Tibial artery (tissue), 4 donors: ENCODE measurements around the gene CFAP251.
A peak's percentile ranks its signal among the peaks of the same experiment; 100 is the strongest.

ENCODE experiments used
- DNase-seq, 2 donors: peaks; one replicate each; pipeline ENCODE4 v3.0.0-alpha.2; 2019
- H3K27ac ChIP-seq, 2 donors: fragments of 200-600 bp; sonication (generic) in 1 of 2; 1 replicate in 1 of 2; 2 replicates in 1 of 2; pipeline ENCODE4 v1.5.1; 2018 to 2019; ENCODE audit warnings: mild to moderate bottlenecking in 1 of 2
- H3K27me3 ChIP-seq, 2 donors: fragments of 200-600 bp; sonication (generic) in 1 of 2; one replicate each; pipeline versions ENCODE4 v1.5.1 to v1.6.0; 2016 to 2019
- H3K36me3 ChIP-seq, 3 donors: fragments of 200-600 bp; sonication (generic) in 2 of 3; one replicate each; pipeline ENCODE4 v1.5.1; 2016 to 2019; ENCODE audit warnings: mild to moderate bottlenecking in 2 of 3
- H3K4me1 ChIP-seq, 4 donors: fragments of 200-600 bp; sonication (generic) in 2 of 4; 1 replicate in 3 of 4; 2 replicates in 1 of 4; pipeline ENCODE4 v1.5.1; 2016 to 2019
- H3K4me3 ChIP-seq, 2 donors: fragments of 200-600 bp; sonication (generic) in 1 of 2; 1 replicate in 1 of 2; 2 replicates in 1 of 2; pipeline ENCODE4 v1.5.1; 2018 to 2019; ENCODE audit warnings: mild to moderate bottlenecking in 2 of 2
- H3K9me3 ChIP-seq, 3 donors: fragments of 200-600 bp; sonication (generic) in 1 of 3; one replicate each; pipeline ENCODE4 v1.5.1; 2016 to 2019
- CTCF ChIP-seq, 2 experiments: fragments of 200-600 bp in 1 of 2; fragments of 450-650 bp in 1 of 2; IDR thresholded peaks; one replicate each; pipeline ENCODE4 v1.5.1; 2017 to 2019; ENCODE audit warnings: antibody characterized with exemption in 2 of 2, mild to moderate bottlenecking in 1 of 2, moderate library complexity in 1 of 2
- intact Hi-C: fragments of 100-400 bp; cut with DNase I; formaldehyde crosslinking; loops from one replicate; pipeline ENCODE4 v1.15.0; 2023; ENCODE audit warnings: low total_unique reads

Gene CFAP251

DNA sequence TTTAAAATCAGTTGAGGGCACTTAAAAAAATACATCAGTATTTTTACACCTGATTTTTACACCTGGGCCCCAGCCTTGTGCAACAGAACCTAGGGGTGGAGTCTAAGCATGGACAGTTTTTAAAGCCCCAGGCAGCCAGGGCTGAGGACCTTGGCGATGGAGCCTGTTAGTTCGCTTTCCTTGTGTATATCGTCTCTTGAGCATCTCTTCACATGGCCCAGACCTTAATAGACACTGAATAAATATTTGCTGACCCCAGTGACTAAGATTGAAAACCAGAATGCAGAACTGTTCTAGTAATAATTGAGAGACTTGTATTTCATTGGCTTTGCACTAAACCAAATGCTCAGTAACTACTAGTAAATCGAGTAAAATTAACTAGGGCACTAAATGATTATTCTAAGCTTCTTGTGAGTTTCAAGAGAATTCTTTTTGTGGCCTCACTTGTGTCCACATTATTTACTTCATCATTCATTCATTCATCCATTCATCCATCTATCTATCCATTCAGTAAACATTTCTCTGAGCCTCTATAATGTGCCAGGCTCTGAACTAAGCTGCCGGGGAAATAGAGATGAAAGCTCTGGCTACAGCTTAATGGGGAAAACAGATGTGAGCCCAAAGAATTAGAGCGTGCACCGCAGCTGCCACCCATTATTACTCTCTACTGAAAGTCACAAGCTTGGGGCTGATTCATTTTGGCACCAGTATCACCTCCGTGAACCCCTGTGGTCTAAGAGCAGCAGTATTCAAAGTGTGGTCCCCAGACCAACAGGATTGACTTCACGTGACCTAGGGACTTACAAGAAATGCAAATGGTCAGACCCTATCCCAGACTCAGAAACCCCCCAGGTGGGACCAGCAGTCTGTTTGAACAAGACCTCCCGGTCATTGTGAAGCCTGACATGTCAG, 72.6 kb downstream of the CFAP251 start:
- intact Hi-C loops: no loop called here
- Histone ChIP-seq H3K36me3 (no peaks in the 10 kb centered on the region), H3K4me3 (no peak overlapping the region), H3K27ac (no peak overlapping the region), H3K9me3 (no peaks in the 10 kb centered on the region), H3K27me3 (no peaks in the 10 kb centered on the region), H3K4me1 (peaks cover 0 to 2% (median 0%) of the 10 kb centered on the region in 4 donors)
- no peak for DNase-seq
- TF ChIP-seq CTCF (IDR thresholded peaks at IDR 0.05): no peak

GRCh38 chr12:121992059-121992879, 73.9 kb downstream of the CFAP251 start:
- H3K4me3 ChIP-seq: no peak overlapping the region
- no peaks in the 10 kb centered on the region for H3K36me3 ChIP-seq
- intact Hi-C loops: no loop called here
- no peak overlapping the region for H3K27ac ChIP-seq
- TF ChIP-seq CTCF (IDR thresholded peaks at IDR 0.05): no peak
- no peaks in the 10 kb centered on the region for H3K27me3 ChIP-seq
- peaks cover 0 to 12% (median 8%) of the 10 kb centered on the region in 4 donors for H3K4me1 ChIP-seq
- DNase-seq: no peak
- no peaks in the 10 kb centered on the region for H3K9me3 ChIP-seq

- H3K27ac ChIP-seq: peak overlapping the region in 1 of 2 donors; percentile 11
- no peaks in the 10 kb centered on the region for H3K27me3 ChIP-seq
- no peaks in the 10 kb centered on the region for H3K9me3 ChIP-seq
- no peaks in the 10 kb centered on the region for H3K36me3 ChIP-seq
- H3K4me1 ChIP-seq: peaks cover 0 to 12% (median 8%) of the 10 kb centered on the region in 4 donors
- no peak for TF ChIP-seq CTCF (IDR thresholded peaks at IDR 0.05)
- intact Hi-C loops: no loop called here
- no peak overlapping the region for H3K4me3 ChIP-seq
- DNase-seq: no peak
These were observed 77.9 kb downstream of the CFAP251 start for GRCh38 chr12:121996050-121996944.

DNA sequence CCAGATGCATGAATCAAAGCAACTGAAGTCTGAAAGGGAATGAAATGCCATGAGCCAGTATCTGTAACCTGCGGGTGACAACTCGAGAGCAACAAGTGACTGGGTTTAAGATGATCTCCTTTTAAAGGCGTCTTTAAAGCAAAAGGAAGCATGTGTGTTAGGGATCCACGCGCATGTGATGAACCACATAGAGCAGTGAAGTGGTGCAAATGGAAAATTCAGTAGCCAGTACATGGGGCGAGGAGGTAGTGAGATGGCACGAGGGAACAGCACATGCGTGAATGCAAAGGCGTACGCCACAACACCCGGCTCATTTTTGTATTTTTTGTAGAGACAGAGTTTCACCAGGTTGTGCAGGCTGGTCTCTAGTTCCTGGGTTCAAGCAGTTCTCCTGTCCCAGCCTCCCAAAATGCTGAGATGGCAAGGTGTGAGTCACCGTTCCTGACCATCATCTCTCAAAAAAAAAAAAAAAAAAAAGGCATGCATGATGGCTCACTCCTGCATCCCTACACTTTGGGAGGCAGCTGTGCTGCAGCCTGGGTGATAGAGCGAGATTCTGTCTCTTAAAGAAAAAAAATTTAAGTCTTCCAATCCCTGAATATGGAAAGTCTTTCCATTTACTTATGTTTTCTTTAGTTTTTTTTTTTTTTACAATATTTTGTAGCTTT, 78.7 kb downstream of the CFAP251 start:
- intact Hi-C loops: no loop called here
- no peaks in the 10 kb centered on the region for H3K27me3 ChIP-seq

More for the DNA sequence above, 78.7 kb downstream of the CFAP251 start:
- no peak overlapping the region for H3K4me3 ChIP-seq
- no peaks in the 10 kb centered on the region for H3K36me3 ChIP-seq
- H3K4me1 ChIP-seq: peaks cover 0 to 12% (median 8%) of the 10 kb centered on the region in 4 donors
- no peak for DNase-seq
- no peak for TF ChIP-seq CTCF (IDR thresholded peaks at IDR 0.05)
- no peaks in the 10 kb centered on the region for H3K9me3 ChIP-seq
- H3K27ac ChIP-seq: no peak overlapping the region
